Measurements from ENCODE around the gene VSTM2L.

Gene VSTM2L

DNA sequence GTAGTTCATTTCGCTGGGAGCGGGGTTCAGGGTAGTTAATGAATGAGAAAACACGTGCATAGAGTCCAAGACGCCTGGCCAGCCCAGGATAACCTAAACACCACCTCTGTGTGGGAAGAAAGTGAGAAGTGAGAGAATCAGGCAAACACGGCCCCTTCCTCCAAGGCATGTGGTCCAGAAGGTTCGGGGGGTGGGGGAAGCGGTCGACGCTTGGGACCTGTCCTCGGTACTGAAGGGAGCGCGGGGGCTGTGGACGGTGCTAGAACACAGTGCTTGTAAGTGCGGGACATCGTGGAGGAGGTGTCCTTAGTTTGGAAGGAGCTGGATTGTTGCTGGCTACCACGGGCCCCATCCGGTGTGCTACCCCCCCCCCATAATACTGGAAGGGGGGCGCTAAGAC lies 1.7 kb upstream of the VSTM2L start:
- no peak for DNase-seq (ENCODE audit: low read depth)

- no peak for DNase-seq (ENCODE audit: low read depth)
These were observed 1.0 kb upstream of the VSTM2L start for GRCh38 chr20:37901654-37902503.

DNA sequence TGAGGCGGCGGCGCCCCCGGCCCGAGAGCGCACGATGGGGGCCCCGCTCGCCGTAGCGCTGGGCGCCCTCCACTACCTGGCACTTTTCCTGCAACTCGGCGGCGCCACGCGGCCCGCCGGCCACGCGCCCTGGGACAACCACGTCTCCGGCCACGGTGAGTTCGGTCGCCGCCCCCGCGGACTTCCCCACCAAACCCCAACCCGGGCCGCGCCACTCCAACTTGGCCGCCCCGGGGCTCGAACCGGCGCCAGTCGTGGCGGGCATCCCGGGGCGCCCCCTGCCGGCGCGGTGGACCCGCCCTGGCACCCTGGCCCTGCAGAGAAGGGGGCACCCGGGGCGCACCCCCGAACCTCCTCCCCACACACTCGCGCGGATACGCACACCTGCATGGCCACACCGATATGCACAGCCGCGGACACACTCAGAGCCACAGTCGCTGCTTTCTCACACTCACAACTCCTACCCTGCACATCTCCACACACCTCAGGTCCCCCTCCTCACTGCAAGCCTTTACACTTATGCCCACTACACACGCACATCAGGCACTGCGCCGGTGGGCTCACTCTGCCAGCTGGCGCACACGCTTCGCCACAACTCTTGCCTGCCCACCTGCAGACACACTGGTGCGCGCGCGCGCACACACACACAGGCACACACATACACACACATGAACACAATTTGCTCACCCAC lies 535 bp downstream of the VSTM2L start:
- no peak for DNase-seq (ENCODE audit: low read depth)

- no peak for DNase-seq (ENCODE audit: low read depth)
These were observed 1.2 kb downstream of the VSTM2L start for GRCh38 chr20:37904008-37904642.

- DNase-seq (ENCODE audit: low read depth): no peak
These were observed 2.0 kb downstream of the VSTM2L start for GRCh38 chr20:37904845-37905373.

DNA sequence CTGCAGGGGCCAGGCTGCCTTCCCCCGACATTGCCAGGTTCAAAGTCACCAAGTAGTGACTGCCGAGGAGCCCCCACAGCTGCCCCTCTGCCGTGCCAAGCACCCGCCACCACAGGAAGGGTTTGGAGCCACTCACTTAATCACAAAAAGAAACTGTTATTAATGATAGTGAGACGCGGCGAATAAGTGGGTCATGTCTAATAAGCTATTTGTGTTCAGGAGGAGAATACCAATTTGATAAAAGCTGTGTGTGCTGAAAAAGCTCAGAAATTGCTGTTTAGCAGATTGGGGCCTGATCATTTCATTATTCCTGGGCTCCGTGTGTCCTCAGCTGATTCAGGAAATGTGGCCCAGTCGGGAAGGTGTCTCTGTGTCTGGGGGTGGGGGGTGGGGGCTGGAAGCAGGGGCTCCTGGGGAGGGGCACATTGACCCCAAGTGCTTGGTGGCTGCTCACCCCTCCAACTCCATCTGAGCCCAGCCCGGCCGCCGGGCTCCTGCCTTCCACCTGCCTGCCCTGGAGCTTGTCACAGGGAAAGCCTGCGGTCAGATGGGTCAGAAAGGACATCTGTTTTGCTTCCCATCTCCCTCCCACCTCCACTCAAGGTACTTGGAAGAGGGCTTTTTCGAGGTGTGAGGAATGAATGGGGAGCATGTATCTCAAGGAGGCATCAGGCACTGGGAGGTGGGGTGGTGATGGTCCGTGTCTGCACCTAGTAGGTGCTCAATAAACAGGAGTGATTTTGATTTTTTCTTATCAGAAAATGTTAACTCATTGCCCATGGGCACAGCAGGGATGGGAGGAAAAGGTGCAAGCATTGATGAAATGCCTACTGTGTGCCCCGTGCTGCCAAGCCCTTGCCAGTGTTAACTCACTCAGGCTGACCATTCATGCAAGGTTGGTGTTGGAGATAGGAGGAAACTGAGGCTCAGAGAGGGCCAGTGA lies 3.0 kb downstream of the VSTM2L start:
- no peak for DNase-seq (ENCODE audit: low read depth)

GRCh38 chr20:37907330-37907676 lies 4.4 kb downstream of the VSTM2L start:
- DNase-seq (ENCODE audit: low read depth): no peak

GRCh38 chr20:37907677-37908401 lies 4.9 kb downstream of the VSTM2L start:
- no peak for DNase-seq (ENCODE audit: low read depth)

- no peak for DNase-seq (ENCODE audit: low read depth)
These were observed 8.3 kb downstream of the VSTM2L start for GRCh38 chr20:37911261-37911660.

DNA sequence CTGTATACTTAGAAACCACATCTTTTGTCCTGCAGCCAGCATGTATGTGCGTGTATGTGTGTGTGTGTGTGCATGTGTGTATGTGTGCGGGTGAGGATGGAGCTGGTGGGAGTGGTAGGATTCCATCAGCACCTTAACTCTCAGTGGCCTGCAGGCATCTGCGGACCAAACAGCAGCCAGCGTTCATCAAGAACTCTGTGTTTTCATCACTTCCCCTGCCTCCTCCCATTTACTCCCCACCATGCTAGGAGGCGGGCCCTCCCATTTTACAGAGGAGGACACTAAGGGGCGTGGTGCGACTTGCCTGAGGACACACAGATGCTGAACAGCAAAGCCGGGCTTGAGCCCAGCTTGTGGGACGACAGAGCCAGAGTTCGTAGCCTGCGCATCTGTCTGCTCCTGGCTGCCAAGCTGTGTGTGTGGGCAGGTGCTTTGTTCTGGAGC lies 8.9 kb downstream of the VSTM2L start:
- no peak for DNase-seq (ENCODE audit: low read depth)

GRCh38 chr20:37912874-37913273 lies 9.9 kb downstream of the VSTM2L start:
- DNase-seq (ENCODE audit: low read depth): no peak

DNA sequence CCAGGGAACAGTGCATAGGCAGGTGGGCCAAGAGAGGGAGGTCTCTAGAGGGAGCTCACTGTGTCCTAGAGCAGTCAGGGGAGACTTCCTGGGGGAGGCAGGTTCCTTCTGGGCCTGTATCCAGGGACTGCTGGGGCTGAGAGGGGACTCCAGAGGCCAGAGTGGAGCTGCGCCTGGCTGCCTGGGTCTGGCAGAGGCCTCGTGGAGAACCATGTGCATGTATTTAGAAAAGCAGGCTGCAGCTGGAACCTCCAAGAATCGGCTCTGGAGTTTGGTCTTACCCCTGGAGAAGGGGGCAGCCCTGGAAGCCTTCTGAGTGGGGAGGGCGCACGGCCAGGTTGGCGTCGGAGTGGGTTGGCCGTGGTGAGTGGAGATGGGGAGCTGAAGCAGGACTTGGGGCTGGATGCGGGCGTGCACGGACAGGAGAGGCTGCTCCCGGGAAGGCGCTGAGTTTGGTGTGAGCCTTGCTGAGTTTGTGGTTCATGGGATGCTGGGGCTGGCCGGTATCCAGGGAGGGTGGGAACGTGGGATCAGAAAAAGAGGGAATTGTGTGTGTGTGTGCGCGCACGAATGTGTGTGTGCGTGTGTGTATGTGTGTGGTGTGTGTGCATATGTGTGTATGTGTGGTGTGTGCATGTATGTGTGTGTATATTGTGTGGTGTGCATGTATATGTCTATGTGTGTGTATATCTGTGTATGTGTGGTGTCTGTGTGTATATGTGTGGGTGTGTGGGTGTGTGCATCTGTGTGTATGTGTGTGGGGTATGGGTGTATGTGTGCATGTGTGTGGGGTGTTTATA lies 10.8 kb downstream of the VSTM2L start:
- no peak for DNase-seq (ENCODE audit: low read depth)

DNA sequence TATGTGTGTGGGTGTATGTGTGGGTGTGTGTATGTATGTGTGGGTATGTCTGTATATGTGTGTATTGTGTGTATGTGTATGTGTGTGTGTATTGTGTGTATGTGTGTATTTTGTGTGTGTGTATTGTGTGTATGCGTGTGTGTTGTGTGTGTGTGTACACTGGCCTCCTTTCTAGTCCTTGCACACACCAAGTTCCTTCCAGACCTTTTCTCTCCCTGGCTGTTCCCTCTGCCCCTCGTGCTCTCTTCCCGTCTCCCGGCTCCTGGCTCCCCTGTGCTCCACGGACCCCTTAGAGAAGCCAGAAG lies 11.4 kb downstream of the VSTM2L start:
- no peak for DNase-seq (ENCODE audit: low read depth)

- no peak for DNase-seq (ENCODE audit: low read depth)
These were observed 11.9 kb downstream of the VSTM2L start for GRCh38 chr20:37914672-37915433.

DNA sequence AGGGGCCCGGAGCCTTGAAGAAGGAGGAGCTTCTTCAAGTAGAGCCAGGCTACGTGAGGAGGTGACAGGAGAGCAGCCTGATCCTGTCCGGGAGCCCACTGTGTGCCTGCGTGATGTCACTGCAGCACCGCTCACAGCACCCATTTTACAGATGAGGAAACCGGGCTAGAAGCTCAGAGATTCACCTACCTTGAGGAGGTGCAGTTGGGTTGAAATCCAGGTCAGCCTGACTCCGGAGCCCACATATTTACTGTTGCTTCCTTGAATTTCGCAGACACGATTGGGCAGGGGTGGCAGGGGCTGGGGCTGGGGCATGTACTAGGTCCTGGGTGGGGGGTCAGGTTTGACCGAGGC lies 12.5 kb downstream of the VSTM2L start:
- no peak for DNase-seq (ENCODE audit: low read depth)

GRCh38 chr20:37915800-37916570 lies 13.1 kb downstream of the VSTM2L start:
- DNase-seq (ENCODE audit: low read depth): no peak

DNA sequence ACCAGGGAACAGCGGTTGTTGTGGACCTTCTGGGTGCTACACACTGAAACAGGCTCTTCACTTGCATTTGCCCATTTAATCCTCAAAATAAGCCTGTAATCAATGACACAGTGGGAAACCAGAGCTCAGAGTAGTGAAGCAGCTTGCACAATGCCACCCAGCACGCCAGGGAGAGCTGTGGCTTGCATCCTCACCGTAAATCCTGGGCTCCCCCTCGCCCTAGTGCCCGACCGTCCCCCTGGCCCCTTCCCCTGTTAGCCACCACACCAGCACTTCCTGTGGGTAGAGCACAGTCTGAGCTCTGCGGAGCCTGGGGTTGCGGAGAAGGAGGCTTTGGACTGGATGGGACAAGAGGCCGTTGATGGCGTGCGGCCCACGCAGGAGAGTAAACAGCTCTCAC lies 14.5 kb downstream of the VSTM2L start:
- no peak for DNase-seq (ENCODE audit: low read depth)

DNA sequence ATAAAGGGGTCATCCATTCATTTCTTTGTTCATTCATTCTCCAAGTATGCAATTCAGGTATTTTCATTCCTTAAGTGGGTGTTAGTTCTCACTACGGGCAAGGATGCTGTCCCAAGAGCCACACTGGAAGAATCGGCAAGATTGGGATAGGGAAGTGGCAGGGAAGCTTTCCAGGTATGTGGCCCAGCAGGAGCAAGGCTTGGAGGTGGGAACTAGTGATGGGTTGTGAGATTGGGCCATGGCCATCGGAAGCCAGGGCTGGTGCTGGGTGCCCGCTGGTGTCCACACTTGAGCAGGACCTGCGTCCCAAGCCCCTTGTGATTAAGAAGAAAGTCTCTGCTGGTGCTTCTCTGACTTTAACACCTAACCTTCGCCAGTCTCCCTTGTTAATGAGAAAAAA lies 15.1 kb downstream of the VSTM2L start:
- no peak for DNase-seq (ENCODE audit: low read depth)
